ENCODE measurements around the gene KCNC1. TPM values are rescaled to one million over a fixed set of nuclear protein-coding genes. Genes with fewer than 3 reads are reported as not detected.

KCNC1 gene
- total RNA-seq, 2 experiments from 2014 or later, result not detected

Other genes starting within 250 kb of the KCNC1 start
- gene USH1C, start 190.4 kb upstream of the KCNC1 start, total RNA-seq, result not detected
- not detected for gene OTOG, start 187.5 kb upstream of the KCNC1 start, total RNA-seq
- gene MYOD1, start 15.2 kb upstream of the KCNC1 start, total RNA-seq, result not detected

Measured in activated CD4-positive, alpha-beta memory T cell treated with anti-CD3 and anti-CD28 coated beads, Interleukin-2, amount 10 ng/mL, durations not matched to agents 7 days and 5 days (primary cell).